ENCODE measurements around the gene ZBTB47. TPM values are rescaled to one million over a fixed set of nuclear protein-coding genes. Genes with fewer than 3 reads are reported as not detected.

ZBTB47 gene
- total and polyA plus RNA-seq, 2 donors (not counting 3 experiments of a cell fraction or from before 2014, with no cell fraction given), result 10.6 to 14.5 TPM

- TF ChIP-seq MAX (IDR thresholded peaks at IDR 0.05; ENCODE audit: insufficient read depth, insufficient read length) (no peak), POLR2A (IDR thresholded peaks at IDR 0.05; ENCODE audit: low read depth, low read length) (no peak), JUN (IDR thresholded peaks at IDR 0.05; ENCODE audit: borderline replicate concordance, insufficient read depth, insufficient read length, low read depth) (no peak)
- no peak overlapping the region for H3K27ac ChIP-seq (ENCODE audit: insufficient read depth, low read depth, low read length)
- H3K9ac ChIP-seq (replicated peaks; ENCODE audit: extremely low read depth, insufficient read depth, low read length), result no peak overlapping the region
- peaks cover 23% of the 10 kb centered on the region for H3K79me2 ChIP-seq (ENCODE audit: control insufficient read depth, insufficient read depth, low read length)
- CTCF ChIA-PET, result interaction anchor here (1.7 kb wide), 1 partner anchor 26 kb away, joined by 6 read pairs; no protein-coding TSS in a partner anchor
- no peaks in the 10 kb centered on the region for H3K27me3 ChIP-seq (ENCODE audit: control insufficient read depth in 2 of 2, insufficient read depth in 2 of 2, low read length in 2 of 2)
- no peak overlapping the region for H2AFZ ChIP-seq (ENCODE audit: low read depth, low read length)
- no peaks in the 10 kb centered on the region for H3K9me1 ChIP-seq (replicated peaks; ENCODE audit: control insufficient read depth, extremely low read depth, insufficient read depth, low read length)
- no peak overlapping the region for H3K4me3 ChIP-seq (replicated peaks in 1 of 3; ENCODE audit: insufficient read depth in 1 of 3, low read depth in 1 of 3, low read length in 3 of 3)
- dilution Hi-C loops (cut with MboI; ENCODE audit: extremely low pct_ligation_motif_present, low sequenced_read_pairs), result no loop called here
- H4K20me1 ChIP-seq (replicated peaks; ENCODE audit: control insufficient read depth, extremely low read depth, insufficient read depth, low read length), result no peaks in the 10 kb centered on the region
- POLR2A ChIA-PET, result interaction anchor here (0.5 kb wide), 1 partner anchor 15 kb away, joined by 3 read pairs; the partner anchor contains the start of gene ZBTB47
- BruUV-seq (replicated peaks), result no TSS peak
- H3K4me2 ChIP-seq (ENCODE audit: insufficient read depth, low read length), result no peak overlapping the region
- FAIRE-seq, result no peak
- intact Hi-C loops (cut with micrococcal nuclease), result no loop called here
- no peaks in the 10 kb centered on the region for H3K4me1 ChIP-seq (ENCODE audit: control insufficient read depth, extremely low read depth, insufficient read depth, low read length)
- no peak for DNase-seq (ENCODE audit: low read depth, low spot score)
- H3K36me3 ChIP-seq (ENCODE audit: control insufficient read depth in 2 of 2, extremely low read depth in 1 of 2, insufficient read depth in 2 of 2, low read length in 2 of 2), result peaks cover 33 to 57% of the 10 kb centered on the region in 2 experiments
- no peaks in the 10 kb centered on the region for H3K9me3 ChIP-seq (replicated peaks; ENCODE audit: control insufficient read depth, insufficient read depth, low read length)
Measured at GRCh38 chr3:42639192-42639591, 14.3 kb upstream of the ZBTB47 start.

- H2AFZ ChIP-seq (ENCODE audit: low read depth, low read length), result no peak overlapping the region
- intact Hi-C loops (cut with micrococcal nuclease), result no loop called here
- H3K4me1 ChIP-seq (ENCODE audit: control insufficient read depth, extremely low read depth, insufficient read depth, low read length), result no peaks in the 10 kb centered on the region
- BruUV-seq (replicated peaks), result no TSS peak
- H3K9me3 ChIP-seq (replicated peaks; ENCODE audit: control insufficient read depth, insufficient read depth, low read length), result no peaks in the 10 kb centered on the region
- H3K9me1 ChIP-seq (replicated peaks; ENCODE audit: control insufficient read depth, extremely low read depth, insufficient read depth, low read length), result no peaks in the 10 kb centered on the region
- no peak overlapping the region for H3K9ac ChIP-seq (replicated peaks; ENCODE audit: extremely low read depth, insufficient read depth, low read length)
- H4K20me1 ChIP-seq (replicated peaks; ENCODE audit: control insufficient read depth, extremely low read depth, insufficient read depth, low read length), result peaks cover 3% of the 10 kb centered on the region
- dilution Hi-C loops (cut with MboI; ENCODE audit: extremely low pct_ligation_motif_present, low sequenced_read_pairs), result no loop called here
- no peak for DNase-seq (ENCODE audit: low read depth, low spot score)
- no peak overlapping the region for H3K27ac ChIP-seq (ENCODE audit: insufficient read depth, low read depth, low read length)
- no peaks in the 10 kb centered on the region for H3K27me3 ChIP-seq (ENCODE audit: control insufficient read depth in 2 of 2, insufficient read depth in 2 of 2, low read length in 2 of 2)
- H3K79me2 ChIP-seq (ENCODE audit: control insufficient read depth, insufficient read depth, low read length), result peaks cover 25% of the 10 kb centered on the region
- no peak for FAIRE-seq
- no peak overlapping the region for H3K4me3 ChIP-seq (replicated peaks in 1 of 3; ENCODE audit: insufficient read depth in 1 of 3, low read depth in 1 of 3, low read length in 3 of 3)
- TF ChIP-seq JUN (IDR thresholded peaks at IDR 0.05; ENCODE audit: borderline replicate concordance, insufficient read depth, insufficient read length, low read depth), result no peak
- no peak for TF ChIP-seq GATA2 (IDR thresholded peaks at IDR 0.05; ENCODE audit: insufficient read depth, insufficient read length, low read depth, low read length)
- TF ChIP-seq POLR2AphosphoS5 (IDR thresholded peaks at IDR 0.05; ENCODE audit: insufficient read depth, low read depth, low read length), result no peak
- TF ChIP-seq, protein P1, sequence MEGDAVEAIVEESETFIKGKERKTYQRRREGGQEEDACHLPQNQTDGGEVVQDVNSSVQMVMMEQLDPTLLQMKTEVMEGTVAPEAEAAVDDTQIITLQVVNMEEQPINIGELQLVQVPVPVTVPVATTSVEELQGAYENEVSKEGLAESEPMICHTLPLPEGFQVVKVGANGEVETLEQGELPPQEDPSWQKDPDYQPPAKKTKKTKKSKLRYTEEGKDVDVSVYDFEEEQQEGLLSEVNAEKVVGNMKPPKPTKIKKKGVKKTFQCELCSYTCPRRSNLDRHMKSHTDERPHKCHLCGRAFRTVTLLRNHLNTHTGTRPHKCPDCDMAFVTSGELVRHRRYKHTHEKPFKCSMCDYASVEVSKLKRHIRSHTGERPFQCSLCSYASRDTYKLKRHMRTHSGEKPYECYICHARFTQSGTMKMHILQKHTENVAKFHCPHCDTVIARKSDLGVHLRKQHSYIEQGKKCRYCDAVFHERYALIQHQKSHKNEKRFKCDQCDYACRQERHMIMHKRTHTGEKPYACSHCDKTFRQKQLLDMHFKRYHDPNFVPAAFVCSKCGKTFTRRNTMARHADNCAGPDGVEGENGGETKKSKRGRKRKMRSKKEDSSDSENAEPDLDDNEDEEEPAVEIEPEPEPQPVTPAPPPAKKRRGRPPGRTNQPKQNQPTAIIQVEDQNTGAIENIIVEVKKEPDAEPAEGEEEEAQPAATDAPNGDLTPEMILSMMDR (IDR thresholded peaks at IDR 0.05; ENCODE audit: extremely low read depth in 1 of 2, insufficient read depth in 1 of 2, low read depth in 1 of 2, low read length in 2 of 2), result no peak
- no peak for TF ChIP-seq POLR2A (IDR thresholded peaks at IDR 0.05; ENCODE audit: low read depth, low read length)
- TF ChIP-seq FOS (IDR thresholded peaks at IDR 0.05; ENCODE audit: borderline replicate concordance, insufficient read depth, low read length), result no peak
- no peak for TF ChIP-seq MYC (IDR thresholded peaks at IDR 0.05; ENCODE audit: low read depth, low read length)
- peaks cover 38 to 56% of the 10 kb centered on the region in 2 experiments for H3K36me3 ChIP-seq (ENCODE audit: control insufficient read depth in 2 of 2, extremely low read depth in 1 of 2, insufficient read depth in 2 of 2, low read length in 2 of 2)
- H3K4me2 ChIP-seq (ENCODE audit: insufficient read depth, low read length), result no peak overlapping the region
- ChIA-PET POLR2A (no interaction called here), CTCF (interaction anchor here (1.7 kb wide), 1 partner anchor 26 kb away, joined by 6 read pairs; no protein-coding TSS in a partner anchor)
Measured at GRCh38 chr3:42640129-42640528, 13.4 kb upstream of the ZBTB47 start.
